ENCODE results near the gene CASQ2.

CASQ2 gene

GRCh38 chr1:115809076-115809475 is 40.6 kb upstream of the CASQ2 start:
- TF ChIP-seq CTCF (IDR thresholded peaks at IDR 0.05; ENCODE audit: borderline replicate concordance, insufficient read depth, low read depth, low read length), result no peak
- no peak overlapping the region for H3K4me3 ChIP-seq (ENCODE audit: low read depth, low read length)

GRCh38 chr1:115807723-115808122 is 39.2 kb upstream of the CASQ2 start:
- no peak overlapping the region for H3K4me3 ChIP-seq (ENCODE audit: low read depth, low read length)
- TF ChIP-seq CTCF (IDR thresholded peaks at IDR 0.05; ENCODE audit: borderline replicate concordance, insufficient read depth, low read depth, low read length), result peak; percentile 74

- TF ChIP-seq CTCF (IDR thresholded peaks at IDR 0.05; ENCODE audit: borderline replicate concordance, insufficient read depth, low read depth, low read length), result no peak
- H3K4me3 ChIP-seq (ENCODE audit: low read depth, low read length), result no peak overlapping the region
Measured at GRCh38 chr1:115805597-115805996, 37.1 kb upstream of the CASQ2 start.

- no peak overlapping the region for H3K4me3 ChIP-seq (ENCODE audit: low read depth, low read length)
- TF ChIP-seq CTCF (IDR thresholded peaks at IDR 0.05; ENCODE audit: borderline replicate concordance, insufficient read depth, low read depth, low read length), result no peak
Measured at GRCh38 chr1:115802416-115802815, 33.9 kb upstream of the CASQ2 start.

GRCh38 chr1:115797486-115797885 is 29.0 kb upstream of the CASQ2 start:
- H3K4me3 ChIP-seq (ENCODE audit: low read depth, low read length), result no peak overlapping the region
- TF ChIP-seq CTCF (IDR thresholded peaks at IDR 0.05; ENCODE audit: borderline replicate concordance, insufficient read depth, low read depth, low read length), result no peak

GRCh38 chr1:115796897-115797296 is 28.4 kb upstream of the CASQ2 start:
- H3K4me3 ChIP-seq (ENCODE audit: low read depth, low read length), result no peak overlapping the region
- TF ChIP-seq CTCF (IDR thresholded peaks at IDR 0.05; ENCODE audit: borderline replicate concordance, insufficient read depth, low read depth, low read length), result no peak

GRCh38 chr1:115796036-115796435 is 27.5 kb upstream of the CASQ2 start:
- no peak overlapping the region for H3K4me3 ChIP-seq (ENCODE audit: low read depth, low read length)
- TF ChIP-seq CTCF (IDR thresholded peaks at IDR 0.05; ENCODE audit: borderline replicate concordance, insufficient read depth, low read depth, low read length), result no peak

All from GM12875 (cell line).